HK-2 (cell line): Measurements from ENCODE around the gene LRIG3.

Experiments
- DNase-seq: peaks from one replicate; pipeline ENCODE4 v3.0.0-alpha.2; 2018; ENCODE audit not compliant: unreplicated experiment

The LRIG3 gene

GRCh38 chr12:58932806-58933681, 12.7 kb upstream of the LRIG3 start:
- no peak for DNase-seq

GRCh38 chr12:58931518-58931917, 11.2 kb upstream of the LRIG3 start:
- DNase-seq, result no peak

DNA sequence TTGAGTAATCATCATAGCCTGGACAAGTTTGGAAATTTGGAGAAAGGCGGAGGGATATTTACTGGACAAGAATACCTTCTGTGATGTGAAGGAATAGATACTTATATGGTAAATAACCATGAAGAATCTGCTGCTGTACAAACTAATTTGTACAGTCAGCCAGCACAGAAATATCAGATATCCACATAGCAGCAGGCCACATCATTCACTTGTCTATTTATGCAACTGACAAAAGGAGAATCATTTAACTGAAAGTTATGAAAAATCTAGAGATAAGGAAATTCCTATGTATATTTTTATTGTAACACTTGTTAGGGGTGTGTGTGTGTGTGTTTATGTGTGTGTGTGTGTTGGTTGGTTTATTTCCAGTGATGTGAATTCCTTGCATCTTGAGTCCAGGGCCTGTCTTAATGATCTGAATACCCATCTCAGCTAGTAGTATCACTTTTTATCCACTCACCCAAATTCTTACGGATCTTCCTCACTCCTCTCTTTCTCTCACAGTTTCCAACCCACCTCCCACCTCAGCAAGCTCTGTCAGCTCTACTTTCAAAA, 10.5 kb upstream of the LRIG3 start:
- DNase-seq, result no peak

DNA sequence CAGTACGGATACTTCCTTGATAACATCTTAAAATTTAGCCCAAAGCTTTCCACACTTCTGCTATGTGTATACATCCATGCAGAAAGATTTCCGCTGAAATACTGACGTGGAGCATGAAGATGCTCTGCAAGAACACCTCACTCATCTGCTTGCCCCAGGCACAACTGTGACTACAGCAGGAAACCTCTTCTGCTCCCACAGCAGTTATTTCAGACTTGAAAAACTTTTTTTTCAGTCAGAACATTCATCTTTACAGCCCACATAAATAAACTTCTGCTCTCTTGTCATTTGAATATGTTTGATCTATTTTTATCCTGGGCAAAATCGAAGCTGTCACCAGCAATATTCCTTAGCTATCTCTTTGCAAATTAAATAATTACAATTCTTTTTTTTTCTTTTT, 6.8 kb upstream of the LRIG3 start:
- DNase-seq, result no peak

- DNase-seq, result no peak
Observed at GRCh38 chr12:58926586-58926985, 6.3 kb upstream of the LRIG3 start.

- no peak for DNase-seq
Observed at GRCh38 chr12:58925751-58926150, 5.4 kb upstream of the LRIG3 start.

- DNase-seq, result no peak
Observed at GRCh38 chr12:58925111-58925611, 4.9 kb upstream of the LRIG3 start.

- DNase-seq, result no peak
Observed at GRCh38 chr12:58924652-58925051, 4.3 kb upstream of the LRIG3 start.

- no peak for DNase-seq
Observed at GRCh38 chr12:58923781-58924180, 3.5 kb upstream of the LRIG3 start.

GRCh38 chr12:58922849-58923248, 2.5 kb upstream of the LRIG3 start:
- no peak for DNase-seq

DNA sequence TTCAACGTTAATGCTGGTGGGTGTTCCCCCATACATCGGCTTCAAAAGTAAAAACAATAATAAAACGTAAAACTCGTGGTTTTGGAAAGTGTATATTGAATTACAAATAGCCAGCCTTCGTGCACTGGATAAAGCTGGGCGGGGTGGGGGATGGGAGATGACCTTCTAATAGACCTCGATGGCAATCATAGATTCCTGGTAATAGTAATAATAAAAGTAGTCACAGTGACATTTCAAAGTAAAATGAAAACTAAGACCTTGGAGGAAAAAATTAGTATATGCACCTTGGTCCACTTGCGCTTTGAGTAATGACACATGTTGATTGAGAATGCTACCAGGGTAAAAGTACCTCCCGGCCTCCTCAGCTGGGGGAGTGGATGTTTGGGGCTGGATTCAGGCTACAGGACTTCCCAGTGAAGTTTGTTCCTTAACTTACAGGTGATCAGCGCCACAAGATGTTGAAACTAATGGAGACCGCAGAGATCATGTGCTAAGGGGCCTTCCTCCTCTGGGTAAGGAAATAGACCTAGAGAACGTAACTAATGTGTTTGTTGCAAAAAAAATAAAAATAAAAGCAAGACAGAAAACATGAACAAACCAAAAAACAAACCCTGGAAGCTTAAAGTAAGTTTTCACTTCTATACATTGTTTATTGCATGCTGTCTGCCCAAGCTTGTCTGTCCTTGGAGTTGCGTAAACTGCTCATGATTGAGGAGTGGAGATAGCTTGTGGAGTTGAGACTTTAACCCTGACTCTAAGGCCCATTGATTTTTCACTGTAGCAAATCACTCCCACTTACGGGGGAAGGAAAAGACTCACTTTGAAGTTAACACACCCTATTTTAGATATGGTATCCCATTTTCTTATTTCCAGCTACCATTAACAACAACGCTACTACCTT, 907 bp upstream of the LRIG3 start:
- DNase-seq, result no peak

DNA sequence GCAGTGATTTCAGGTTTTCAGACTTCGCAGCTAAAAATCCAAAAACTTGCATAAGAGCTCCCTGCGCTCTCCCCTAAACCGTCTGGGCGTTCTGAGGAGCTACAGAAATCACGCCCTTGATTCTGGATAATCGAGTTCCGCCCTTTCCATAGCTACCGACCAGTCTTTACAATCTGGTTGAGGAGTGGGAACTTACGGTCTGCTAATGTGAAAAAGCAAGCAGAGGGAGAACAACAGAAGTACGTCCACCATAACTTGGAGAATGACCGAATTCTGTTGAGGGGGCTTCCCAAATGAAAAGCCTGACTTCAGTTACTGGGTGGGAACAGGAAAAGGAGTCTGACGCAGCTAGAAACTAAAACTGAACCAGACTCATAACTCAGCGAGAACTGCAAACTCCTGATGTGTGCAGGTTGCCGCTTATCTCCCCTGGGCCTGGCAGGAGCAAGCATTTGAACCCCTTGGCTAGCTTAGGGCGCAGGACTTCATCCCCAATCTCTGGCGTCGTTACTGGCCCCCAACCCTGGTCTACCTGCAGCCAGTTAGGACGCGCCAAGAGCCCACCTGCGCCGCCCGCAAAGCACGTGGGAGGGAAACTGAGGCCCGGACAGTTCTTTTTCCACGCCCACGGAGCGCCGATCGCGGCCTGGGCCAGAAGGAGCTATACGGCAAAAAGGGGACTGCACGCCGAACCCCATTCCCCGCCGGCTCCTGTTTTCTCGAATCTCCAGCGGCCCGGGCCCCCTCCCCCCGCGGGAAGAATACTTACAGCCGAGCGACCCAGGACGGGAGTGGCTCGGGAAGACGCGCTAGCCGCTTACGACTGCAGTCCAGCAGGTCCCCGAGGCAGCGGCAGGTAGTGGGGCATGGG, 838 bp downstream of the LRIG3 start:
- peak; percentile 37 for DNase-seq

- DNase-seq, result no peak
Observed at GRCh38 chr12:58918469-58918844, 1.8 kb downstream of the LRIG3 start.

DNA sequence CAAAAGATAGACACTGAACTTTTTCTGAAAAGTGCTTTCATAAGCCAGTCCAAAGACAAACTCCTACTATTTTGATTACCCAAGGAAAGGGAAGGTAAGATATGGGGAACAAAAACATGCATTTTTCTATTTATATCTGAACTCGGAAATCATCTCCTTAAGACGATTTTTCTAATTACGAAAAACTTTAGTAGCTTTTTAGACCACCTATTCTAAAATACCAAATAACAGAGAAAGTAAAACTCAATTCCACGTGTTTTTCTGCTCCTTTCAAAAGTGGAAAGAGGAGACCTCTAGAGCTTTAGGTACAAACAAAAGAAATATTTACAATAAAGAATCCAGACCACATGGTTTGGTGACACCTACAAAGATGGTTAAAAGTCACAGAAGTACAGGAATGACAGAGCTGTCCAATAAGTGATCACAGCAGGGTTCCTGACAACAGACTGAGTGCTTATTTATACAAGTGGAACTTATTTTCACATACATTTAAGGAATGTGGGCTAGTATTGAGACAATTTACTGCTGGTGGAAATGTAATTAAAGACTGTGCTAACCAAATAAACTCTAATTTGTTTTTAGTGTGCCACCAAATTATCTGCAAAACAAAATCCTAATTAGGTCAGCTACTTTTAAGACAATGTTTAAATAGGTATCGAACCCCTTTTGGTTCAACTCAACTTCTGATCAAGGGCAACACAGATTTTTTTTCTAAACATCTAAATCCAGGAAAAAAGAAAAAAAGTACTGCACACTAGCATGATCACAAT, 2.4 kb downstream of the LRIG3 start:
- DNase-seq, result no peak

DNA sequence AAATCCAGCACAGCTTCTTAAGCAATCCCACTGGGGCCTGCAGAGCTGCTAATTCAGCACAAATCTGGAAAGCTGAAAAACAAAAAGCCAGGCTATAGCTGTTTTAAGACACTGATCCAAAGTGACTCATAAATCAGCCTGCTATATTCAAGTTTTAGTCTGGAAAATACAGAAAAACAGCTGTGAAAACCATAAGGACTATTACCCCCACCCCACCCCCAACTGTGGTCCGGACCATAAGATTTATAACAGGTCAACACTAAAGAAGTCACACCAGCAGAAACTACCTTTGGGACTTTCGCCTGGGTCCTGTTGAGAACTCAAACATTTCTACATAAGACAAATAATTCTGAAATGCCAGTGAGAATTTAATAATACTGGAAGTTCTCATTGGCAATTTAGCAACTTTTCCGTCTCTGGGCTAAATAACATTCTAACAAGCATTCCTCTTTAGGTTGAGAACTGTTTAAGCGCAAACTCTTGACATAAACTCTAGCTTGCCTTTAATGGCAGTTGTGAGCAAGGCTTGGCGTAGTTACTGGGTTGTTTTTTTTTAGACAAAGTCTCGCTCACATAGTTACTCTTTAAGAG, 3.3 kb downstream of the LRIG3 start:
- no peak for DNase-seq

DNA sequence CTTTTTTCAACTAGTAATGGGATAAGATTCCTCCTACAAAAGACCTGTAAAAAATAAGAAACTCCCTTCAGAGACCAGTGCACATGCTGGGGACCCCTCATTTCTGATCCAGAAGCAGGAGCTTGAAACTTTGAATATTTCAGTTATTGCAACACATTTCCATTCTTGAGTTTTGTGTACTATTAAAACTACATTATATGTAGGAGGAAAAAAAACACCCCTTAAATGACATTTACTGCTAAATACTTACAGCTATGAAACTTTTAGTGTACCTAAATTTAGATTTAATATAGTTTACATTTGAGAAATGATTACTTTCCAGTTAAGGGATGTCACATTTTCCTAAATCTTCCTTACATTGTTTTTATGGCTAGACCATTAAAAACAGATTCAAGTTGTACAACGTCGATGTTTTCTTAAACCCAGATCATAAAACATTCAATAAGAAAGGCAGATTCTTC, 4.1 kb downstream of the LRIG3 start:
- no peak for DNase-seq

DNA sequence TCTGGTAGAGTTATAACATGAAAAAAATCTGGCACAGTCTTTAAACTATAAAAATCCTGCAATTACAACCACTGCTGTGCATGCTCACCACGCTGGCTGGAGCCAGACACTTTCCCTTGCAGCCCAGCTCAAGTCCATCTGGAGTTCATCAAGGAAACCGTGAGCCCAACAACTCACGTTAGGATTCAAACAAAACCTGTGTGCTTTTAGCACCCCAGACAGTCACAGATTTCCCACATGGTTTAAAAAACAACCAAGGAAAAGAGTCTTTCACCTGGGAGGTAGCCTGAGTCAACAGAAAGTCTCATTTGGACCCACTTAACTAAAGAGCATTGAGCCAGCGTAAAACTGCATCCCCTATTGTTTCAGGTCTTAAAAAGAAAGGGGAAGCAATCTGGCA, 4.7 kb downstream of the LRIG3 start:
- DNase-seq, result no peak

DNA sequence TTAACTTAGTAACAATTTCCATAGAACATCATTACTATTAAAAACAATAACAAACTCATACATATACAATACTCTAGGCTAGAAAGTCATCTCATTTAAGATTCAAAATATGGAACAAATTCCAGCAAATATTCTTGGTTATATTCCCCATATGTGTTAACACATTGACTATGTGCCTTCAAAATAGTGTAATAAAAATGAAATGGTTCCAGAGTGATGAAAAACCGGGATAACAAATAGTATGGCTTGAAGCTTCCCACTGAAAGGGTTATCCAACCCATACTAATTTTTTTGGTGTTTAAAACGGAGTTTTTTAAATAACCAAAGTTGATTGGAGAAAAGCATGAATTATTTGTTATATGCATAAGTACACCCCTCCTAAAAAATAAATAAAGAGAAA, 5.3 kb downstream of the LRIG3 start:
- DNase-seq, result no peak

- DNase-seq, result no peak
Observed at GRCh38 chr12:58914457-58914856, 5.8 kb downstream of the LRIG3 start.

DNA sequence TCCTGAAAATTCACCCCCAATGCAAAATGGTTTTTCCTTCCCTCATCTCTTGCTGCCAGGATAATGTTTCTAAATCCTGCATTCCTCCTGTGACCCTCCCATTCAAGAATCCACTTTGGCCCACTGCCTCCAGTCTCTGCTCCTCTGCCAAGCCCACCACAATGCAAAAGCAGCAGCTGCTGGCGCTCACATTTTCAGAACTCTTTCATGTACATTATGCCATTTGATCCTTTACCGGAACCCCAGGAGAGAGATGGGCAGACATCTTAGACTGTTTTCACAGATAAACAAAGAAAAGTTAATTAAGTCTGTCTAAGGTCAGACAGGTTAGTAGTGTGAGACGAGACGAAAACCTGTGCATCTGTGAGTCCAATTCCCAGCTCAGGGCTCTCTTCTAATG, 12.9 kb downstream of the LRIG3 start:
- no peak for DNase-seq
